RWPE1 (cell line): ENCODE data around the gene MIB1.

Experiments used
- CTCF ChIA-PET: fragments of 350-600 bp; sonication (Branson Sonifier 250); formaldehyde crosslinking; extraction: SDS; loops from one replicate; lab custom pipeline; 2021; lab: Yijun Ruan, JAX
- POLR2A ChIA-PET: fragments of 400-600 bp; formaldehyde crosslinking; extraction: SDS; loops from one replicate; lab custom pipeline; 2020; ENCODE audit warnings: antibody characterized with exemption; ENCODE audit not compliant: low non-redundant PET; lab: Yijun Ruan, JAX
- DNase-seq: peaks from one replicate; pipeline ENCODE4 v3.0.0; 2012; ENCODE audit warnings: low spot score
- H3K27ac ChIP-seq: fragments of 450-650 bp; 2 replicates; pipeline ENCODE4 v1.5.1; 2017
- CTCF ChIP-seq: fragments of 450-650 bp; conservative IDR thresholded peaks from 2 replicates; pipeline ENCODE4 v1.5.1; 2017; ENCODE audit warnings: low read depth, mild to moderate bottlenecking

Gene MIB1

DNA sequence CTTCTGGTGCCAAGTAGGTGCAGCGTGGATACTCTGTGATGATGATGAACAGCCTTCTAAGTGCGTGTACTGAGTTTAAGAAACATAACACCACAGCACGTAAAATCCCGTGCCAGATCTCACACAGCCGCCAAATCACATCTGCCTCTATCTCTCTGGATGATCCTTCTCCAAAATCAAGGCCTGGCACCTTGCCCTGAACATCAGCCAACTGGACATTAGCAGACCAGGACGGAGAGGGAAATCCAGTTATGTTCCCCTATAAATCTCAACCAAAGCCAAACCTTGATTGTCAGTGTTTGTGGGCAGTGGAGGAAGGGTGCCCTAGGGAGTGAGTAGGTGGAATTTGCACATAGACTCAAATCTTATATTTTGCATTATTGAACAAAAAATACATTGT, 164.3 kb downstream of the MIB1 start:
- no peak for DNase-seq
- ChIA-PET CTCF (no interaction called here), POLR2A (no interaction called here)
- no peak overlapping the region for H3K27ac ChIP-seq
- no peak for TF ChIP-seq CTCF

- CTCF ChIA-PET: no interaction called here
- no peak for DNase-seq
- no peak for TF ChIP-seq CTCF
- POLR2A ChIA-PET: no interaction called here
- no peak overlapping the region for H3K27ac ChIP-seq
Measured at GRCh38 chr18:21907451-21907850, 166.9 kb downstream of the MIB1 start.

DNA sequence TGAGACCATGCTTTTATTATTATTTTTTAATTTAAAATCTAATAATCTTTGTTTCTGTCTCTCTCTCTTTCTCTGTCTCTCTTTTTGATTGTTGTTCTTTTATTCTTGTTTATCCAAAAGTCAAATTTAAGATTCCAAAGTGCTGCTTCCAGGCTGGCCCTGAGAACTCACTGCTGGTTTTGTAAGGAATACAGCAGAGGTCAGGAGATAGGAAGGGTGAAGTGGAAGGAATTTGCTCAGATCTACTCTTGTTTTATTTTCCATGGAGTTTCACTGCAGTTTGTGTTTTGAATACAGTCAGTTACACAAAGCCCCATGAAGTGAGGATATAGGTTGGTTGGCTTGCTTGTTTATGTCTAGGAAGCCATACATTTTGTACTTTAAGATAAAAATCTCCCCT, 168.1 kb downstream of the MIB1 start:
- DNase-seq: no peak

GRCh38 chr18:21910906-21911305, 170.3 kb downstream of the MIB1 start:
- TF ChIP-seq CTCF: no peak
- CTCF ChIA-PET: no interaction called here
- POLR2A ChIA-PET: no interaction called here
- no peak overlapping the region for H3K27ac ChIP-seq
- DNase-seq: no peak

More for the DNA sequence above, 168.1 kb downstream of the MIB1 start:
- POLR2A ChIA-PET: no interaction called here
- TF ChIP-seq CTCF: no peak
- CTCF ChIA-PET: no interaction called here
- H3K27ac ChIP-seq: no peak overlapping the region

- ChIA-PET CTCF (no interaction called here), POLR2A (no interaction called here)
- DNase-seq: no peak
- no peak for TF ChIP-seq CTCF
- no peak overlapping the region for H3K27ac ChIP-seq
Measured at GRCh38 chr18:21911551-21911950, 171.0 kb downstream of the MIB1 start.

- DNase-seq: no peak
- ChIA-PET CTCF (no interaction called here), POLR2A (no interaction called here)
- no peak overlapping the region for H3K27ac ChIP-seq
- no peak for TF ChIP-seq CTCF
Measured at GRCh38 chr18:21912339-21913239, 172.0 kb downstream of the MIB1 start.
